K562 (cell line): ENCODE measurements around the gene DNAJC11. TPM values are rescaled to one million over a fixed set of nuclear protein-coding genes. Genes with fewer than 3 reads are reported as not detected.

ENCODE experiments used
- E2F1 ChIP-seq: sonication (generic); formaldehyde crosslinking; IDR thresholded peaks from 2 replicates; pipeline ENCODE4 v1.8.1; 2023; ENCODE audit warnings: mild to moderate bottlenecking, missing genetic modification reagents, moderate library complexity
- E2F8 ChIP-seq: fragments of 450-650 bp; IDR thresholded peaks from 2 replicates; pipeline ENCODE4 v1.7.1; 2018; ENCODE audit warnings: mild to moderate bottlenecking, low read depth; ENCODE audit not compliant: partially characterized antibody
- E4F1 ChIP-seq: fragments of 250-450 bp; sonication (Bioruptor Pico); IDR thresholded peaks from 2 replicates; pipeline ENCODE4 v1.5.0; 2021; ENCODE audit warnings: mild to moderate bottlenecking, borderline replicate concordance
- GMEB1 ChIP-seq: fragments of 250-450 bp; sonication (Bioruptor Pico); IDR thresholded peaks from 2 replicates; pipeline ENCODE4 v1.4.0; 2020; ENCODE audit warnings: mild to moderate bottlenecking
- NBN ChIP-seq: fragments of 450-650 bp; IDR thresholded peaks from 2 replicates; pipeline ENCODE4 v1.6.1; 2016; ENCODE audit warnings: low read depth, mild to moderate bottlenecking
- NR3C1 ChIP-seq: sonication (generic); formaldehyde crosslinking; IDR thresholded peaks from 2 replicates; pipeline ENCODE4 v1.8.1; 2022; ENCODE audit warnings: missing genetic modification reagents
- PHB2 ChIP-seq: fragments of 450-650 bp; IDR thresholded peaks from 2 replicates; pipeline ENCODE4 v1.6.1; 2017; ENCODE audit warnings: low read depth
- POLR3A ChIP-seq: IDR thresholded peaks from 2 replicates; pipeline ENCODE4 v1.6.1; 2011; ENCODE audit warnings: borderline replicate concordance, mild to moderate bottlenecking, moderate library complexity; ENCODE audit not compliant: insufficient read length, insufficient read depth; ENCODE audit errors: extremely low read depth
- POLR3G ChIP-seq: IDR thresholded peaks from 2 replicates; pipeline ENCODE4 v1.6.1; 2011; ENCODE audit not compliant: insufficient read length, insufficient replicate concordance; ENCODE audit errors: extremely low read depth
- SMAD4 ChIP-seq: fragments of 250-450 bp; sonication (Bioruptor Pico); conservative IDR thresholded peaks from 2 replicates; pipeline ENCODE4 v1.8.0; 2021; ENCODE audit warnings: inconsistent platforms, mild to moderate bottlenecking, moderate library complexity
- SNIP1 ChIP-seq: fragments of 450-650 bp; IDR thresholded peaks from 2 replicates; pipeline ENCODE4 v1.7.1; 2017; ENCODE audit warnings: low read depth, mild to moderate bottlenecking
- ZNF282 ChIP-seq: sonication (generic); formaldehyde crosslinking; IDR thresholded peaks from 2 replicates; pipeline ENCODE4 v1.8.1; 2023; ENCODE audit warnings: missing genetic modification reagents
- ZNF41 ChIP-seq: fragments of 250-450 bp; sonication (Bioruptor Pico); conservative IDR thresholded peaks from 2 replicates; pipeline ENCODE4 v1.4.0; 2020; ENCODE audit warnings: mild to moderate bottlenecking
- ZNF609 ChIP-seq: sonication (generic); formaldehyde crosslinking; IDR thresholded peaks from 2 replicates; pipeline ENCODE4 v1.8.1; 2023; ENCODE audit warnings: missing genetic modification reagents, mild to moderate bottlenecking, borderline replicate concordance
- polyA plus RNA-seq, 8 experiments: library from polyadenylated mRNA; depleted of rRNA in 4 of 8; stranded (reverse) in 5 of 8; unstranded in 3 of 8; fragments of >200 nt; fragmentation: Nextera tagmentation in 2 of 8; fragmentation: Illumina TruSeq in 1 of 8; extraction: Ambion mirVana in 2 of 8; extraction: Trizol in 1 of 8; gene quantifications; 2 replicates each; pipeline versions ENCODE4 v1.2.1 to v1.2.3, GENCODE V29; 2011 to 2014; ENCODE audit warnings: inconsistent platforms in 1 of 8, missing spikeins in 1 of 8
- total RNA-seq, 7 experiments: library from RNA; depleted of rRNA in 6 of 7; stranded (reverse); fragments of >200 nt in 6 of 7; fragmentation: Illumina TruSeq in 2 of 7; extraction: Trizol in 2 of 7; gene quantifications; 2 replicates each; pipeline versions ENCODE4 v1.2.1 to v1.2.3, GENCODE V29; 2011 to 2021; ENCODE audit warnings: low replicate concordance in 1 of 7

DNAJC11 gene
- total and polyA plus RNA-seq, 9 of the 15 experiments (the other 6 are each of a cell fraction or from before 2014, with no cell fraction given): 14.1 to 123 (median 76.6) TPM

GRCh38 chr1:6613361-6614018 lies 88.1 kb downstream of the DNAJC11 start, which contains the start of gene PHF13 (continued):
- TF ChIP-seq E2F8 (peak; percentile 63), POLR3A (no peak), POLR3G (no peak), E2F1 (CRISPR knock-in tag) (peak; percentile 87), E4F1 (CRISPR knock-in tag) (no peak), GMEB1 (CRISPR knock-in tag) (peak; percentile 87), ZNF282 (CRISPR knock-in tag) (peak; percentile 14; the same call in 1 of the 2 replicates), PHB2 (no peak), NBN (no peak), ZNF41 (CRISPR knock-in tag) (no peak), ZNF609 (CRISPR knock-in tag) (no peak), SNIP1 (no peak), SMAD4 (CRISPR knock-in tag) (peak; percentile 69; the same call in 1 of the 2 replicates), NR3C1 (CRISPR knock-in tag) (no peak; the same call in 1 of the 2 replicates)
